Body of pancreas (tissue), 4 donors: ENCODE data around the gene CAPN15.

Experiments
- POLR2A ChIP-seq, 3 donors: fragments of 450-650 bp; IDR thresholded peaks; one replicate each; pipeline ENCODE4 v1.6.1; 2016; ENCODE audit warnings: antibody characterized with exemption in 3 of 3, mild to moderate bottlenecking in 2 of 3
- TF ChIP-seq, protein P1 (sequence below), 7 experiments: fragments of 450-650 bp in 4 of 7; fragments of 200-600 bp in 3 of 7; sonication (generic) in 3 of 7; IDR thresholded peaks; one replicate each; pipeline ENCODE4 v1.5.1; 2016 to 2019; ENCODE audit warnings: antibody characterized with exemption in 7 of 7

DNA sequence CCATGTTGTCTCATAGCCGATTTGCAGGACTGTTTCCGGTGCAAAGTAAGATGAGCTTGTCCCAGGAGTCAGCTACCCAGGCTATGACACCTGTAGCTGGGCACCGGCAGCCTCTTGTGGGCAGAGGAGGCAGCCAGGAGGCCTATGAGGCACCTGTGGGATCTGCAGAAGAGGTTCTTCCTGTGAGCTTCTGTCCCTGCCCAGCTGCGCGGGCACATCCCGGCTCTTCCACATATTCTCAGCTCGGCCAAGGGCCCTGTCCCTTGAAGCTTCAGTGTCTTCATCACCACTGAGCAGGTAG is 21.3 kb upstream of the CAPN15 start:
- TF ChIP-seq, protein P1, sequence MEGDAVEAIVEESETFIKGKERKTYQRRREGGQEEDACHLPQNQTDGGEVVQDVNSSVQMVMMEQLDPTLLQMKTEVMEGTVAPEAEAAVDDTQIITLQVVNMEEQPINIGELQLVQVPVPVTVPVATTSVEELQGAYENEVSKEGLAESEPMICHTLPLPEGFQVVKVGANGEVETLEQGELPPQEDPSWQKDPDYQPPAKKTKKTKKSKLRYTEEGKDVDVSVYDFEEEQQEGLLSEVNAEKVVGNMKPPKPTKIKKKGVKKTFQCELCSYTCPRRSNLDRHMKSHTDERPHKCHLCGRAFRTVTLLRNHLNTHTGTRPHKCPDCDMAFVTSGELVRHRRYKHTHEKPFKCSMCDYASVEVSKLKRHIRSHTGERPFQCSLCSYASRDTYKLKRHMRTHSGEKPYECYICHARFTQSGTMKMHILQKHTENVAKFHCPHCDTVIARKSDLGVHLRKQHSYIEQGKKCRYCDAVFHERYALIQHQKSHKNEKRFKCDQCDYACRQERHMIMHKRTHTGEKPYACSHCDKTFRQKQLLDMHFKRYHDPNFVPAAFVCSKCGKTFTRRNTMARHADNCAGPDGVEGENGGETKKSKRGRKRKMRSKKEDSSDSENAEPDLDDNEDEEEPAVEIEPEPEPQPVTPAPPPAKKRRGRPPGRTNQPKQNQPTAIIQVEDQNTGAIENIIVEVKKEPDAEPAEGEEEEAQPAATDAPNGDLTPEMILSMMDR (IDR thresholded peaks at IDR 0.05) = no peak
- no peak for TF ChIP-seq POLR2A (IDR thresholded peaks at IDR 0.05)
